Gastrocnemius medialis (tissue), 4 donors: Measurements from ENCODE around the gene GATA2.

ENCODE experiments used
- CTCF ChIP-seq, 5 experiments: fragments of 450-650 bp in 3 of 5; fragments of 200-600 bp in 2 of 5; sonication (generic) in 2 of 5; IDR thresholded peaks in 4 of 5; conservative IDR thresholded peaks in 1 of 5; 1 replicate in 4 of 5; 2 replicates in 1 of 5; pipeline ENCODE4 v1.5.1; 2016 to 2019; ENCODE audit warnings: antibody characterized with exemption in 5 of 5, mild to moderate bottlenecking in 3 of 5, moderate library complexity in 3 of 5
- POLR2A ChIP-seq, 2 donors: fragments of 450-650 bp; IDR thresholded peaks; one replicate each; pipeline ENCODE4 v1.6.1; 2017; ENCODE audit warnings: antibody characterized with exemption in 2 of 2, mild to moderate bottlenecking in 2 of 2, moderate library complexity in 2 of 2

GRCh38 chr3:128459461-128459820 is 33.6 kb downstream of the GATA2 start:
- TF ChIP-seq POLR2A (IDR thresholded peaks at IDR 0.05): no peak
- no peak for TF ChIP-seq CTCF (IDR thresholded peaks at IDR 0.05 in 4 of 5, conservative IDR thresholded peaks at IDR 0.05 in 1 of 5)
